Naive thymus-derived CD8-positive, alpha-beta T cell (primary cell): ENCODE results near the gene OR2AP1. TPM values are rescaled to one million over a fixed set of nuclear protein-coding genes. Genes with fewer than 3 reads are reported as not detected.

Experiments
- ATAC-seq, 2 donors: fragments of 150-1000 bp; cut with Tn5 transposase in 1 of 2; sonication (Bioruptor Pico), chemical (Tn5 transposase) in 1 of 2; 1 replicate in 1 of 2; 2 replicates in 1 of 2; pipeline ENCODE4 v1.10.0; 2021; ENCODE audit warnings: mild to moderate bottlenecking in 2 of 2, moderate library complexity in 2 of 2
- POLR2A ChIA-PET: fragments of 350-600 bp; sonication (Branson Sonifier 250); formaldehyde crosslinking; loops from one replicate; lab custom pipeline; 2021; ENCODE audit warnings: antibody characterized with exemption; lab: Charles Lee
- DNase-seq, 10 donors: peaks; one replicate each; pipeline versions ENCODE4 v3.0.0 to v3.0.0-alpha.2; 2020 to 2022
- H3K27ac Mint-ChIP-seq, 10 donors: one replicate each; pipeline ENCODE4 v1.8.0; 2020 to 2022; ENCODE audit warnings: mild to moderate bottlenecking in 10 of 10, mixed read lengths in 10 of 10, moderate library complexity in 4 of 10, inconsistent platforms in 1 of 10
- H3K27me3 Mint-ChIP-seq, 5 donors: one replicate each; pipeline ENCODE4 v1.8.0; 2021 to 2022; ENCODE audit warnings: mixed read lengths in 5 of 5
- H3K36me3 Mint-ChIP-seq, 3 donors: one replicate each; pipeline ENCODE4 v1.8.0; 2020 to 2022; ENCODE audit warnings: mixed read lengths in 3 of 3, mild to moderate bottlenecking in 2 of 3, inconsistent platforms in 1 of 3
- H3K4me1 Mint-ChIP-seq, 4 donors: one replicate each; pipeline ENCODE4 v1.8.0; 2021 to 2022; ENCODE audit warnings: mixed read lengths in 4 of 4
- H3K4me3 Mint-ChIP-seq, 10 donors: one replicate each; pipeline ENCODE4 v1.8.0; 2020 to 2022; ENCODE audit warnings: mild to moderate bottlenecking in 10 of 10, mixed read lengths in 10 of 10, moderate library complexity in 6 of 10, inconsistent platforms in 1 of 10
- H3K9me3 Mint-ChIP-seq, 9 donors: one replicate each; pipeline ENCODE4 v1.8.0; 2020 to 2022; ENCODE audit warnings: mixed read lengths in 9 of 9, mild to moderate bottlenecking in 3 of 9, inconsistent platforms in 1 of 9, moderate library complexity in 1 of 9
- polyA plus RNA-seq, 3 donors: library from polyadenylated mRNA; unstranded; fragments of 300-500 nt; fragmentation: Illumina TruSeq; gene quantifications; one replicate each; pipeline ENCODE4 v1.2.3, GENCODE V29; 2021
- total RNA-seq, 8 experiments: library from RNA in 2 of 8; stranded (reverse) in 2 of 8; gene quantifications; one replicate each; pipeline ENCODE4 v1.2.3 and lab custom pipeline; 2021 to 2026

OR2AP1 gene
- total and polyA plus RNA-seq, 5 experiments from 2014 or later: not detected

DNA sequence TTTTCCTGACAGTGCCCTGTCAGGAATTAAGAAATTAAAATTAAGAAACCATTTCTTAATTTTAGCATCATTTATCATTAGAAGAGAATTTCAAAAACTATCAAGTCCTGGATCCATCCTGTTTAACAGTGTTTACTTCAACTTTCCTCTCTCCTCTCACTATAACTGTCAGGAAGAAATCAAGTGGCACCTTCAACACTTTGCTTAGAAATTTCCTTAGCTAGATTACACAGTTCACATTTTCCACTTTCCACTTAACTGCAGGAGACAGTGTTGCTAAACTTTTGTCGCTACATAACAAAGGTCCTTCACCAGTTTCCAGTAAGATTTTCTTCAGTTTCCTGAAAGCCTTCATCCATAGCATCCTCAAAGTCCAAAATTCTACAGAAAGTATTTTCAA, 42.5 kb downstream of the OR2AP1 start:
- H3K9me3 Mint-ChIP-seq: peaks cover 12 to 37% (median 20%) of the 10 kb centered on the region in 9 donors
- peaks cover 0 to 19% (median 5%) of the 10 kb centered on the region in 3 donors for H3K36me3 Mint-ChIP-seq
- POLR2A ChIA-PET: no interaction called here
- no peak overlapping the region for H3K4me3 Mint-ChIP-seq
- peaks cover 0 to 2% (median under 1%) of the 10 kb centered on the region in 4 donors for H3K4me1 Mint-ChIP-seq
- H3K27me3 Mint-ChIP-seq: peaks cover 17 to 50% (median 36%) of the 10 kb centered on the region in 5 donors
- no peak overlapping the region for H3K27ac Mint-ChIP-seq
- ATAC-seq (no peak), DNase-seq (no peak)

DNA sequence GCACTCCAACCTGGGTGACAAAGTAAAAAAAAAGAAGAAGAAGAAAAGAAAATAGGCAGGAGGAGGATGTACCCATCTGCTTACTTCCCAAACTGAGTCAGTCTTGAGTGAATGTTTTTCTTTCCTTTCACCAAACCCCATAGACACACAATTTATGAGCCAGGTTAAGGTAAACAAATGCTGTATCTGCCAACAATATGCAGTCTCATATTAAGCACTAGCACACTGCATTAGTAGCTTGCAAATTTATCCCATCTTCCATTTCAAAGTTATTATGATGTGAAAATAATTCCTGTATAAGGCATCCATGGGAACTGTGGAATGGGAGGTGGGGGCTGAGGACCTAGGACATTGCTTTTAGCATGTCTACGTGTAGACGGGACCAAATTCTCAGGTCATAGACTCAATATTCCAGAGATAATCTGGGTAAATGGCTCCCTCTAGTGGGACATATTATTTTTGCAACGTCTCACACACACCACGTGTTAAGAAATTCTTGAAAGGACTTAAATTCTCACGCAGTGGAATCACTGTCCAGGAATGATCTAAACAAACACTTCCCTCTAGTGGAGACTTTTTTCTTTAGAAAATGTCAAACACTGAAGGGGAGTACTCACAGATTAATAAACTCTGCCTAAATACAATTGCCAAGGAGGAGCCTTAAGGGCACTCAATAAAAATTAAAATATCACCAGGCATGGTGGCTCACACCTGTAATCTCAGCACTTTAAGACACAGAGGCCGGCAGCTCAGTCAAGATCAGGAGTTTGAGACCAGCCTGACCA, 47.3 kb downstream of the OR2AP1 start:
- Mint-ChIP-seq H3K4me3 (no peak overlapping the region), H3K4me1 (peaks cover 0 to 2% (median under 1%) of the 10 kb centered on the region in 4 donors), H3K36me3 (peaks cover 0 to 19% (median 5%) of the 10 kb centered on the region in 3 donors), H3K27me3 (peaks cover 17 to 54% (median 31%) of the 10 kb centered on the region in 5 donors), H3K27ac (no peak overlapping the region), H3K9me3 (peaks cover 12 to 33% (median 19%) of the 10 kb centered on the region in 9 donors)
- DNase-seq (peak in 9 of 10 donors; percentile 13 to 79 (median 58)), ATAC-seq (peak; percentile 96 to 97)
- POLR2A ChIA-PET: no interaction called here

DNA sequence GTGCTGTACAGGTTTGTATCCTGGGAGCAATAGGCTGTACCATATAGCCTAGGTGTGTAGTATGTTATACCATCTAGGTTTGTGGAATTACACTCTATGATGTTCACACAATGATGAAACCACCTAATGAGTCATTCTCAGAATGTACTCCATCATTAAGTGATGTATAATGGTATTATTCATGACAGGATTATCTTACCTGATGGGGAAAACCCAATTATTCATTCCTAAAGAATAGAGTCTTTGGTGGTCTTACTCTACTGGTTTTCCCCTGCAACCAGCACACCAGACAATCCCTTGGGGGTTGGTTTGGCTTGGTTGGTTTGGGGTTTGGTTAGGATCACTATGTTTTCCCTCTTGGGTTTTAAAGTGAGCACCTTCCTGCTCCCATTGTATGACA, 51.8 kb downstream of the OR2AP1 start:
- H3K27me3 Mint-ChIP-seq: peaks cover 7 to 31% (median 12%) of the 10 kb centered on the region in 5 donors
- H3K9me3 Mint-ChIP-seq: no peaks in the 10 kb centered on the region
- H3K36me3 Mint-ChIP-seq: no peaks in the 10 kb centered on the region
- no peak for DNase-seq
- POLR2A ChIA-PET: no interaction called here
- no peak overlapping the region for H3K4me3 Mint-ChIP-seq
- no peak for ATAC-seq
- no peak overlapping the region for H3K27ac Mint-ChIP-seq
- H3K4me1 Mint-ChIP-seq: peaks cover 2 to 3% (median 2%) of the 10 kb centered on the region in 4 donors

Other genes with a start within 250 kb of the OR2AP1 start
- gene OR6C3, start 241.7 kb upstream of the OR2AP1 start, total RNA-seq: not detected
- gene OR6C3, start 241.7 kb upstream of the OR2AP1 start, polyA plus RNA-seq: not detected
- not detected for gene OR6C75, start 209.5 kb upstream of the OR2AP1 start, total RNA-seq
- not detected for gene OR6C75, start 209.5 kb upstream of the OR2AP1 start, polyA plus RNA-seq
- gene OR6C65, start 171.9 kb upstream of the OR2AP1 start, total RNA-seq: not detected
- gene OR6C65, start 171.9 kb upstream of the OR2AP1 start, polyA plus RNA-seq: not detected
- gene OR6C76, start 146.2 kb upstream of the OR2AP1 start, total RNA-seq: not detected
- gene OR6C76, start 146.2 kb upstream of the OR2AP1 start, polyA plus RNA-seq: not detected
- gene OR6C2, start 128.4 kb upstream of the OR2AP1 start, total RNA-seq: not detected
- not detected for gene OR6C2, start 128.4 kb upstream of the OR2AP1 start, polyA plus RNA-seq
- not detected for gene OR6C70, start 102.3 kb upstream of the OR2AP1 start, total RNA-seq
- not detected for gene OR6C70, start 102.3 kb upstream of the OR2AP1 start, polyA plus RNA-seq
- not detected for gene OR6C68, start 80.1 kb upstream of the OR2AP1 start, total RNA-seq
- not detected for gene OR6C68, start 80.1 kb upstream of the OR2AP1 start, polyA plus RNA-seq
- gene OR6C4, start 22.9 kb upstream of the OR2AP1 start, total RNA-seq: not detected
- gene OR6C4, start 22.9 kb upstream of the OR2AP1 start, polyA plus RNA-seq: not detected
- gene OR10P1, start 64.4 kb downstream of the OR2AP1 start, total RNA-seq: not detected
- not detected for gene OR10P1, start 64.4 kb downstream of the OR2AP1 start, polyA plus RNA-seq
- 1 to 10 TPM; 5.2 to 7.0 TPM for gene ITGA7, start 135.4 kb downstream of the OR2AP1 start, total RNA-seq
- 1 to 10 TPM in 2 of 3 donors, not detected in 1; 1.5 to 1.7 TPM for gene ITGA7, start 135.4 kb downstream of the OR2AP1 start, polyA plus RNA-seq
- gene BLOC1S1, start 143.6 kb downstream of the OR2AP1 start, total RNA-seq: 10 to 100 TPM; 62.9 to 65.7 TPM
- 100 to 1,000 TPM in 2 of 3 donors, 10 to 100 TPM in 1; 84.3 to 133 (median 117) TPM for gene BLOC1S1, start 143.6 kb downstream of the OR2AP1 start, polyA plus RNA-seq
- 10 to 100 TPM; 28.8 to 30.4 TPM for gene RDH5, start 147.9 kb downstream of the OR2AP1 start, total RNA-seq
- gene RDH5, start 147.9 kb downstream of the OR2AP1 start, polyA plus RNA-seq: 1 to 10 TPM in 2 of 3 donors, not detected in 1; 1.0 to 1.4 TPM
- gene CD63, start 156.5 kb downstream of the OR2AP1 start, total RNA-seq: 10 to 100 TPM; 41.0 to 46.5 TPM
- 100 to 1,000 TPM; 119 to 412 (median 135) TPM for gene CD63, start 156.5 kb downstream of the OR2AP1 start, polyA plus RNA-seq
- 1 to 10 TPM; 5.8 to 7.7 TPM for gene GDF11, start 170.7 kb downstream of the OR2AP1 start, total RNA-seq
- 1 to 10 TPM in 1 of 3 donors, under 1 TPM in 2; 0.82 to 1.5 (median 0.99) TPM for gene GDF11, start 170.7 kb downstream of the OR2AP1 start, polyA plus RNA-seq
- 10 to 100 TPM; 43.6 to 43.9 TPM for gene SARNP, start 245.3 kb downstream of the OR2AP1 start, total RNA-seq
- gene SARNP, start 245.3 kb downstream of the OR2AP1 start, polyA plus RNA-seq: 100 to 1,000 TPM in 1 of 3 donors, 10 to 100 TPM in 2; 93.6 to 104 (median 94.0) TPM
- gene ORMDL2, start 245.6 kb downstream of the OR2AP1 start, total RNA-seq: 10 to 100 TPM; 43.2 to 46.8 TPM
- 10 to 100 TPM; 71.6 to 92.5 (median 90.3) TPM for gene ORMDL2, start 245.6 kb downstream of the OR2AP1 start, polyA plus RNA-seq